ENCODE data around the gene YPEL2. TPM values are rescaled to one million over a fixed set of nuclear protein-coding genes. Genes with fewer than 3 reads are reported as not detected.

The YPEL2 gene
- total RNA-seq, 1 experiment from 2014 or later = 1.1 TPM

- H3K9me3 ChIP-seq (ENCODE audit: control insufficient read depth, insufficient read depth, low read depth, low read length) = no peaks in the 10 kb centered on the region
- ChIA-PET CTCF (no interaction called here), POLR2A (no interaction called here)
- no peaks in the 10 kb centered on the region for H3K4me1 ChIP-seq (ENCODE audit: control insufficient read depth, insufficient read depth, low read length)
- BruUV-seq (replicated peaks) = no TSS peak
- TF ChIP-seq CTCF (IDR thresholded peaks at IDR 0.05) (no peak), SIN3A (IDR thresholded peaks at IDR 0.05; ENCODE audit: borderline replicate concordance, insufficient read depth, low read depth, low read length) (no peak), REST (IDR thresholded peaks at IDR 0.05; ENCODE audit: insufficient read depth in 1 of 2, low read depth in 2 of 2, low read length in 1 of 2) (no peak), POLR2AphosphoS5 (IDR thresholded peaks at IDR 0.05; ENCODE audit: low read depth, low read length) (no peak), TCF7L2 (IDR thresholded peaks at IDR 0.05; ENCODE audit: low read depth, low read length) (no peak)
- H3K36me3 ChIP-seq (ENCODE audit: control insufficient read depth, insufficient read depth, low read length) = no peaks in the 10 kb centered on the region
- no peak overlapping the region for H3K27ac ChIP-seq (ENCODE audit: low read length)
- intact Hi-C loops (cut with micrococcal nuclease; ENCODE audit: unreplicated experiment) (no loop called here), in situ Hi-C loops (cut with HindIII; ENCODE audit: low pct_unique_long_range_greater_than_20kb, low sequenced_read_pairs) (no loop called here)
- H3K4me3 ChIP-seq (ENCODE audit: low read depth in 2 of 2, low read length in 2 of 2) = no peak overlapping the region
- DNase-seq (ENCODE audit: low read depth, low spot score) = no peak
- H3K27me3 ChIP-seq (ENCODE audit: control insufficient read depth, insufficient read depth, low read length) = no peaks in the 10 kb centered on the region
- ATAC-seq = no peak
Observed at GRCh38 chr17:59365383-59365981, 34.0 kb downstream of the YPEL2 start.

- ChIA-PET POLR2A (no interaction called here), CTCF (no interaction called here)
- no peaks in the 10 kb centered on the region for H3K4me1 ChIP-seq (ENCODE audit: control insufficient read depth, insufficient read depth, low read length)
- DNase-seq (ENCODE audit: low read depth, low spot score) = no peak
- no peaks in the 10 kb centered on the region for H3K27me3 ChIP-seq (ENCODE audit: control insufficient read depth, insufficient read depth, low read length)
- intact Hi-C loops (cut with micrococcal nuclease; ENCODE audit: unreplicated experiment) = no loop called here
- no peak overlapping the region for H3K27ac ChIP-seq (ENCODE audit: low read length)
- no peak for TF ChIP-seq TCF7L2 (IDR thresholded peaks at IDR 0.05; ENCODE audit: low read depth, low read length)
- no peak for TF ChIP-seq REST (IDR thresholded peaks at IDR 0.05; ENCODE audit: insufficient read depth in 1 of 2, low read depth in 2 of 2, low read length in 1 of 2)
- no peak for TF ChIP-seq SIN3A (IDR thresholded peaks at IDR 0.05; ENCODE audit: borderline replicate concordance, insufficient read depth, low read depth, low read length)
- BruUV-seq (replicated peaks) = no TSS peak
- H3K36me3 ChIP-seq (ENCODE audit: control insufficient read depth, insufficient read depth, low read length) = no peaks in the 10 kb centered on the region
- in situ Hi-C loops (cut with HindIII; ENCODE audit: low pct_unique_long_range_greater_than_20kb, low sequenced_read_pairs) = no loop called here
- H3K9me3 ChIP-seq (ENCODE audit: control insufficient read depth, insufficient read depth, low read depth, low read length) = no peaks in the 10 kb centered on the region
- ATAC-seq = no peak
- H3K4me3 ChIP-seq (ENCODE audit: low read depth in 2 of 2, low read length in 2 of 2) = no peak overlapping the region
Observed at GRCh38 chr17:59366040-59366757, 34.7 kb downstream of the YPEL2 start.

All from Panc1 (cell line).